ENCODE results near the gene MEP1B.

DNA sequence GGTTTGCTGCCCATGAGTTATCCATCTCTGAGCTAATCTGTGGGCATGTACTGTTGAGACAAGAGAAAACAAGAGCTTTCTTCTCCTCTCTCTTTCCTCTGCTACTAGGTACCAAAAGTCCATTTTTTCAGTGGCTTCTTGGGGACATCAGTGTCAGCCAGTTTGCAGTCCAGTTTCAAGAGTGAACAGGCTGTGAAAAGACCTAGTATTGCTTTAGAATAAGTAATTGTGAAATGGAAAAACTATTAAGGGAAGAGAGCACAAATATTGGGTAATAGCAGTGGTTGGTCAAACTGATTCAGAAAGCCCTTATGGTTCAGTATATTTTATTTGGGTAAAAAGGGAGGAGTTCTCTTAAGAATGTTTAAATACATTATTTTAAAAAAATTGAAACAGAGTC is 33.0 kb upstream of the MEP1B start:
- TF ChIP-seq, protein P1, sequence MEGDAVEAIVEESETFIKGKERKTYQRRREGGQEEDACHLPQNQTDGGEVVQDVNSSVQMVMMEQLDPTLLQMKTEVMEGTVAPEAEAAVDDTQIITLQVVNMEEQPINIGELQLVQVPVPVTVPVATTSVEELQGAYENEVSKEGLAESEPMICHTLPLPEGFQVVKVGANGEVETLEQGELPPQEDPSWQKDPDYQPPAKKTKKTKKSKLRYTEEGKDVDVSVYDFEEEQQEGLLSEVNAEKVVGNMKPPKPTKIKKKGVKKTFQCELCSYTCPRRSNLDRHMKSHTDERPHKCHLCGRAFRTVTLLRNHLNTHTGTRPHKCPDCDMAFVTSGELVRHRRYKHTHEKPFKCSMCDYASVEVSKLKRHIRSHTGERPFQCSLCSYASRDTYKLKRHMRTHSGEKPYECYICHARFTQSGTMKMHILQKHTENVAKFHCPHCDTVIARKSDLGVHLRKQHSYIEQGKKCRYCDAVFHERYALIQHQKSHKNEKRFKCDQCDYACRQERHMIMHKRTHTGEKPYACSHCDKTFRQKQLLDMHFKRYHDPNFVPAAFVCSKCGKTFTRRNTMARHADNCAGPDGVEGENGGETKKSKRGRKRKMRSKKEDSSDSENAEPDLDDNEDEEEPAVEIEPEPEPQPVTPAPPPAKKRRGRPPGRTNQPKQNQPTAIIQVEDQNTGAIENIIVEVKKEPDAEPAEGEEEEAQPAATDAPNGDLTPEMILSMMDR (tag by site-specific recombination; IDR thresholded peaks at IDR 0.05) = no peak
- TF ChIP-seq MEIS1 (CRISPR knock-in tag; IDR thresholded peaks at IDR 0.05; ENCODE audit: borderline replicate concordance) (no peak), ZNF701 (tag by site-specific recombination; IDR thresholded peaks at IDR 0.05) (no peak), ZBTB7A (tag by site-specific recombination; IDR thresholded peaks at IDR 0.05; ENCODE audit: low read depth) (no peak), ZNF830 (tag by site-specific recombination; IDR thresholded peaks at IDR 0.05; ENCODE audit: low read depth) (no peak), ZNF792 (tag by site-specific recombination; IDR thresholded peaks at IDR 0.05) (no peak)
- TF ChIP-seq, protein P2, sequence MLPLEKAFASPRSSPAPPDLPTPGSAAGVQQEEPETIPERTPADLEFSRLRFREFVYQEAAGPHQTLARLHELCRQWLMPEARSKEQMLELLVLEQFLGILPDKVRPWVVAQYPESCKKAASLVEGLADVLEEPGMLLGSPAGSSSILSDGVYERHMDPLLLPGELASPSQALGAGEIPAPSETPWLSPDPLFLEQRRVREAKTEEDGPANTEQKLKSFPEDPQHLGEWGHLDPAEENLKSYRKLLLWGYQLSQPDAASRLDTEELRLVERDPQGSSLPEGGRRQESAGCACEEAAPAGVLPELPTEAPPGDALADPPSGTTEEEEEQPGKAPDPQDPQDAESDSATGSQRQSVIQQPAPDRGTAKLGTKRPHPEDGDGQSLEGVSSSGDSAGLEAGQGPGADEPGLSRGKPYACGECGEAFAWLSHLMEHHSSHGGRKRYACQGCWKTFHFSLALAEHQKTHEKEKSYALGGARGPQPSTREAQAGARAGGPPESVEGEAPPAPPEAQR (tag by site-specific recombination; IDR thresholded peaks at IDR 0.05) = no peak

All from HEK293 (cell line).